Lung (tissue), 16 donors: ENCODE measurements around the gene ARPC1B. TPM values are rescaled to one million over a fixed set of nuclear protein-coding genes. Genes with fewer than 3 reads are reported as not detected.

Experiments used
- ATAC-seq: fragments of 200-7000 bp; cut with Tn5 transposase; one replicate; pipeline ENCODE4 v1.9.1; 2020; ENCODE audit warnings: moderate number of reproducible peaks; ENCODE audit not compliant: insufficient read depth, low FRiP score
- DNase-seq, 3 donors: peaks; one replicate each; pipeline ENCODE4 v3.0.0-alpha.2; 2013 to 2017
- H3K27ac ChIP-seq, 2 donors: one replicate each; pipeline ENCODE4 v1.5.1; 2013; ENCODE audit warnings: mild to moderate bottlenecking in 2 of 2, moderate library complexity in 2 of 2, control low read depth in 1 of 2, inconsistent platforms in 1 of 2, low read depth in 1 of 2, low read length in 1 of 2
- H3K27me3 ChIP-seq, 3 donors: one replicate each; pipeline ENCODE4 v1.5.1; 2013; ENCODE audit warnings: low read length in 2 of 3; ENCODE audit not compliant: control insufficient read depth in 3 of 3, insufficient read depth in 3 of 3
- H3K36me3 ChIP-seq, 4 donors: one replicate each; pipeline ENCODE4 v1.5.1; 2013; ENCODE audit warnings: low read length in 4 of 4, mild to moderate bottlenecking in 1 of 4, moderate library complexity in 1 of 4; ENCODE audit not compliant: control insufficient read depth in 4 of 4, insufficient read depth in 4 of 4
- H3K4me1 ChIP-seq, 5 donors: one replicate each; pipeline ENCODE4 v1.5.1; 2013; ENCODE audit warnings: low read length in 5 of 5, mild to moderate bottlenecking in 2 of 5, moderate library complexity in 1 of 5; ENCODE audit not compliant: control insufficient read depth in 5 of 5, insufficient read depth in 5 of 5
- H3K4me3 ChIP-seq: one replicate; pipeline ENCODE4 v1.5.1; 2013; ENCODE audit warnings: mild to moderate bottlenecking, control low read depth, moderate library complexity
- H3K9ac ChIP-seq, 2 donors: one replicate each; pipeline ENCODE4 v1.5.1; 2013; ENCODE audit warnings: low read length in 2 of 2, control low read depth in 1 of 2; ENCODE audit not compliant: insufficient read depth in 1 of 2
- H3K9me3 ChIP-seq, 4 donors: one replicate each; pipeline ENCODE4 v1.5.1; 2013; ENCODE audit warnings: low read length in 3 of 4, mild to moderate bottlenecking in 1 of 4, moderate library complexity in 1 of 4; ENCODE audit not compliant: control insufficient read depth in 4 of 4, insufficient read depth in 3 of 4
- WGBS, 2 donors: extraction: QIAGEN DNeasy Blood & Tissue Kit; methylation state at CpG; one replicate each; pipeline ENCODE4 v1.1.7; 2013; 5-methylcytosine and 5-hydroxymethylcytosine counted together
- long read RNA-seq, 5 donors: transcript quantifications; one replicate each; lab custom pipeline, GENCODE V29; 2026
- polyA plus RNA-seq, 2 donors: library from polyadenylated mRNA; stranded (reverse); fragments of 200-250 nt; gene quantifications; one replicate each; pipeline ENCODE4 v1.2.1, GENCODE V29; 2013
- total RNA-seq, 2 donors: library from RNA; depleted of rRNA in 1 of 2; stranded (reverse); fragments of >200 nt in 1 of 2; gene quantifications; one replicate each; pipeline ENCODE4 v1.2.1, GENCODE V29; 2014 to 2021
- TF ChIP-seq, protein P1 (sequence below): IDR thresholded peaks from 2 replicates; pipeline ENCODE4 v1.5.1; 2012; ENCODE audit warnings: mild to moderate bottlenecking; ENCODE audit errors: control extremely low read depth, extremely low read depth
- donor health status: control.
- donor health status: control.
- donor health status: Bipolar disorder and iron deficiency.
- donor health status: healthy.
- donor health status: DM: yes; HTN: yes; CAD: no.

Gene ARPC1B
- total RNA-seq (100 to 1,000 TPM; 164 to 310 TPM), polyA plus RNA-seq (100 to 1,000 TPM; 221 to 937 TPM)
- long read RNA-seq, donor 1, transcript ARPC1B-217 (5 exons, 945 nt) = minor isoform, 8 of 37 reads
- long read RNA-seq, donor 1, transcript ARPC1B-201 (10 exons, 1,564 nt) = major isoform, 20 of 37 reads
- long read RNA-seq, donor 1, partial matches to known transcripts = 8 of 37 reads
- long read RNA-seq, donor 1, other reads (novel, unspliced or antisense) = 0 of 37 reads
- long read RNA-seq, donor 2, transcript ARPC1B-201 (10 exons, 1,564 nt) = major isoform, 16 of 62 reads
- long read RNA-seq, donor 2, partial matches to known transcripts = 44 of 62 reads
- long read RNA-seq, donor 2, other reads (novel, unspliced or antisense) = 0 of 62 reads
- long read RNA-seq, donor 3, partial matches to known transcripts = 35 of 67 reads
- long read RNA-seq, donor 3, other reads (novel, unspliced or antisense) = 22 of 67 reads
- long read RNA-seq, donor 4, transcript ARPC1B-201 (10 exons, 1,564 nt) = major isoform, 7 of 8 reads
- long read RNA-seq, donor 4, partial matches to known transcripts = 0 of 8 reads
- long read RNA-seq, donor 4, other reads (novel, unspliced or antisense) = 0 of 8 reads
- long read RNA-seq, donor 5, transcript ARPC1B-201 (10 exons, 1,564 nt) = major isoform, 18 of 174 reads
- long read RNA-seq, donor 5, partial matches to known transcripts = 100 of 174 reads
- long read RNA-seq, donor 5, other reads (novel, unspliced or antisense) = 52 of 174 reads

- peak within 1 kb of the TSS; percentile 73 for H3K4me3 ChIP-seq
- H3K36me3 ChIP-seq = peaks cover 0 to 7% (median 0%) of the 10 kb centered on the region in 4 donors
- ATAC-seq (peak; percentile 80), DNase-seq (peak; percentile 41 to 59 (median 59))
- H3K27me3 ChIP-seq = no peaks in the 10 kb centered on the region
- WGBS, 2 donors = 1% methylated on average over 59 to 95 of the region's 95 CpGs
- no peaks in the 10 kb centered on the region for H3K9me3 ChIP-seq
- H3K9ac ChIP-seq = no peak within 1 kb of the TSS
- peaks cover 0 to 9% (median 4%) of the 10 kb centered on the region in 5 donors for H3K4me1 ChIP-seq
- H3K27ac ChIP-seq = peak within 1 kb of the TSS; percentile 68 to 95
- TF ChIP-seq, protein P1, sequence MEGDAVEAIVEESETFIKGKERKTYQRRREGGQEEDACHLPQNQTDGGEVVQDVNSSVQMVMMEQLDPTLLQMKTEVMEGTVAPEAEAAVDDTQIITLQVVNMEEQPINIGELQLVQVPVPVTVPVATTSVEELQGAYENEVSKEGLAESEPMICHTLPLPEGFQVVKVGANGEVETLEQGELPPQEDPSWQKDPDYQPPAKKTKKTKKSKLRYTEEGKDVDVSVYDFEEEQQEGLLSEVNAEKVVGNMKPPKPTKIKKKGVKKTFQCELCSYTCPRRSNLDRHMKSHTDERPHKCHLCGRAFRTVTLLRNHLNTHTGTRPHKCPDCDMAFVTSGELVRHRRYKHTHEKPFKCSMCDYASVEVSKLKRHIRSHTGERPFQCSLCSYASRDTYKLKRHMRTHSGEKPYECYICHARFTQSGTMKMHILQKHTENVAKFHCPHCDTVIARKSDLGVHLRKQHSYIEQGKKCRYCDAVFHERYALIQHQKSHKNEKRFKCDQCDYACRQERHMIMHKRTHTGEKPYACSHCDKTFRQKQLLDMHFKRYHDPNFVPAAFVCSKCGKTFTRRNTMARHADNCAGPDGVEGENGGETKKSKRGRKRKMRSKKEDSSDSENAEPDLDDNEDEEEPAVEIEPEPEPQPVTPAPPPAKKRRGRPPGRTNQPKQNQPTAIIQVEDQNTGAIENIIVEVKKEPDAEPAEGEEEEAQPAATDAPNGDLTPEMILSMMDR = no peak
Measured at GRCh38 chr7:99374111-99375064, at the start of gene ARPC1B. Gene ARPC1B, plus strand, starts transcription at chr7:99374730. Its CDS starts 10,985 bp downstream, at chr7:99385715.

DNA sequence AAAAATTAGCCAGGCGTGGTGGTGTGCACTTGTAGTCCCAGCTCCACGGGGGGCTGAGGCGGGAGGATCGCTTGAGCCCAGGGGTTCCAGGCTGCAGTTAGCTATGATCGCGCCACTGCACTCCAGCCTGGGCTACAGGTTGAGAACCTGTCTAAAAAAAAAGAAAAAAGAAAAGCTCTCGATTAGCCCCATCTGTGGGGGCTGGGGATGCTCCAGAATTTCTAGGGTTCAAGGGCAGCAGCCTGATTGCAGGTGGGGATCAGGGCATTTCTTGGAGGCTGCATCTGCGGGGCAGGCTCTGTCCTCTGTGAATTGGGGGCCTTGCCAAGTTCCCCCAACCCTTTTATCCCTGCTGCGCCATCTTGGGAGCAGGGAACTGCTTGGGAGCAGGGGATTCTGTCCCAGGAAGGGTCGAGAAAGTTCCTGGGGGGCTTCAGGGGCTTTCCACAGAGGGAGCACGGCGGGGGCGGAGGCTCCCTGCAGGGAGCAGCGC, 49.5 kb upstream of the ARPC1B start:
- 33% methylated on average over 14 of the region's 14 CpGs for WGBS, 2 donors
- H3K9ac ChIP-seq = peak overlapping the region; percentile 21 to 76
- ATAC-seq (no peak), DNase-seq (no peak)
- peak overlapping the region; percentile 88 for H3K4me3 ChIP-seq
- no peaks in the 10 kb centered on the region for H3K9me3 ChIP-seq
- H3K36me3 ChIP-seq = peaks cover 0 to 1% (median 0%) of the 10 kb centered on the region in 4 donors
- H3K27ac ChIP-seq = peak overlapping the region in 1 of 2 donors; percentile 76
- peaks cover 0 to 19% (median 10%) of the 10 kb centered on the region in 5 donors for H3K4me1 ChIP-seq
- H3K27me3 ChIP-seq = no peaks in the 10 kb centered on the region
- TF ChIP-seq, protein P1 = no peak

DNA sequence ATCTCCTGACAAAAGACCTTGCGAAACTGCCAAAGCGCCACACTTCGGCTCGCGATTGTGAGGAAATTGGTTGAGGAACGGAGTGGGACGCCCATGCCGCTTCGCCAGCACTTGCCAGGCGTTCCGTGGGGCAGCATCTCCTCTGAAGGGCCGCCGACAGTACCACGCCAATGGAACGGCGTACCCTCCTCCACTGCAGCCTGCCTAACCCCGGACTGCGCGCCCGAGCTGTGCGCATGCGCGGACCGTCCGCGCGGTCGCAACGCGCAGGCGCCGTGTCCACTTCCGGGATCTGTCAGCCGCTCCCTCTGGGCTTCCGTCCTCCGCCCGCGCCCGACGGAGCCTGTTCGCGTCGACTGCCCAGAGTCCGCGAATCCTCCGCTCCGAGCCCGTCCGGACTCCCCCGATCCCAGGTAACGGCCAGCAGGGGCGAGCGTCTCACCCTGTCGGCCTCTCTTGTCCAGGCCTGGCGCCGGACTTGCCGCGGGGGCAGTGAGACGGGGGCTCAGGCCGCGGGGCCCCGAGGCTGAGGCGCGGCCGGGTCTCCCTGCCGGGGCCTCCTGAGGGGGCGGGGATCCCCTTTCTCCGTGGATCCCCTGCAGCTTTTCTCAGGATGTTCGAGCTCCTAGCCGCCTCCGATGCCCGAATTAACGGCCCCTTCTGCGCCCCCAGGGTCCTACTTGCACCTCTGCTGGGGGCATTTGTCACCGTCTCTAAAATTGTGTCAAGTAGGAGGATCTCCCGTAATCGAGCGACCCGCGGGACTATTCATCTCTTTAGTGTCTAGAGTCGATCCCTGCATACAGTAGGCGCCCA, 48.7 kb upstream of the ARPC1B start, which contains the start of gene ARPC1A:
TSS of gene ARPC1A (plus strand) at position 307 of the 816 bp plus-strand sequence. CDS start 7,456 bp downstream, outside the sequence.
- ATAC-seq = peak; percentile 92
- H3K27ac ChIP-seq = peak within 1 kb of the TSS; percentile 89 to 90
- H3K4me1 ChIP-seq = peaks cover 0 to 25% (median 14%) of the 10 kb centered on the region in 5 donors
- peak; percentile 94 to 97 (median 95) for DNase-seq
- peaks cover 0 to 1% (median 0%) of the 10 kb centered on the region in 4 donors for H3K36me3 ChIP-seq
- H3K4me3 ChIP-seq = peak within 1 kb of the TSS; percentile 88
- H3K9ac ChIP-seq = peak within 1 kb of the TSS; percentile 84 to 92
- TF ChIP-seq, protein P1 = no peak
- H3K9me3 ChIP-seq = no peaks in the 10 kb centered on the region
- no peaks in the 10 kb centered on the region for H3K27me3 ChIP-seq
- 0% methylated on average over 74 to 82 of the region's 82 CpGs for WGBS, 2 donors
